Activated CD4-positive, alpha-beta memory T cell treated with anti-CD3 and anti-CD28 coated beads for 36 hours (primary cell): ENCODE results near the gene CPT1B. TPM values are rescaled to one million over a fixed set of nuclear protein-coding genes. Genes with fewer than 3 reads are reported as not detected.
A peak's percentile ranks its signal among the peaks of the same experiment; 100 is the strongest.
"Not testable (repeated sequence)": the region's sequence is repeated elsewhere in the genome, so short reads cannot be mapped to it uniquely, and the experiment has no call there.

Source experiments
- CTCF ChIA-PET: fragments of 350-600 bp; sonication (Branson Sonifier 250); formaldehyde crosslinking; loops from one replicate; lab custom pipeline; 2021; ENCODE audit warnings: antibody characterized with exemption, inconsistent platforms; lab: Charles Lee
- POLR2A ChIA-PET: fragments of 350-600 bp; sonication (Branson Sonifier 250); formaldehyde crosslinking; loops from one replicate; lab custom pipeline; 2021; ENCODE audit warnings: antibody characterized with exemption; lab: Charles Lee
- DNase-seq: peaks from one replicate; pipeline ENCODE4 v3.0.0-alpha.2; 2020
- H3K27ac Mint-ChIP-seq: one replicate; pipeline ENCODE4 v1.8.0; 2021; ENCODE audit warnings: mixed read lengths
- H3K27me3 Mint-ChIP-seq: one replicate; pipeline ENCODE4 v1.8.0; 2021; ENCODE audit warnings: mixed read lengths
- H3K36me3 Mint-ChIP-seq: one replicate; pipeline ENCODE4 v1.8.0; 2021; ENCODE audit warnings: mixed read lengths
- H3K4me1 Mint-ChIP-seq: one replicate; pipeline ENCODE4 v1.8.0; 2021; ENCODE audit warnings: low read depth, mixed read lengths
- H3K4me3 Mint-ChIP-seq: one replicate; pipeline ENCODE4 v1.8.0; 2021; ENCODE audit warnings: mild to moderate bottlenecking, mixed read lengths
- H3K9me3 Mint-ChIP-seq: one replicate; pipeline ENCODE4 v1.8.0; 2021; ENCODE audit warnings: mixed read lengths
- intact Hi-C: fragments of 100-400 bp; cut with micrococcal nuclease; formaldehyde crosslinking; loops from one replicate; pipeline ENCODE4 v1.15.1; 2023
- total RNA-seq, 2 experiments: library from RNA; stranded (reverse); gene quantifications; one replicate each; pipeline ENCODE4 v1.2.3, GENCODE V29; 2021

Gene CPT1B
- total RNA-seq, 2 experiments from 2014 or later = 33.3 to 36.9 TPM

GRCh38 chr22:50608058-50608840 is 30.0 kb upstream of the CPT1B start:
- H3K9me3 Mint-ChIP-seq, H3K4me3 Mint-ChIP-seq, H3K36me3 Mint-ChIP-seq, H3K4me1 Mint-ChIP-seq, intact Hi-C loops, POLR2A ChIA-PET, DNase-seq, H3K27ac Mint-ChIP-seq: not testable (repeated sequence)
- CTCF ChIA-PET = interaction anchor here (0.5 to 1.1 kb wide), 2 partner anchors 11 to 219 kb away, joined by 3 read pairs; no protein-coding TSS in a partner anchor
- peaks cover 38% of the 10 kb centered on the region for H3K27me3 Mint-ChIP-seq

- Mint-ChIP-seq H3K4me1 (no peaks in the 10 kb centered on the region), H3K9me3 (no peaks in the 10 kb centered on the region), H3K4me3 (no peak overlapping the region), H3K27me3 (peaks cover 40% of the 10 kb centered on the region), H3K27ac (no peak overlapping the region), H3K36me3 (no peaks in the 10 kb centered on the region)
- ChIA-PET CTCF (no interaction called here), POLR2A (no interaction called here)
- intact Hi-C loops = no loop called here
- no peak for DNase-seq
These were observed 29.4 kb upstream of the CPT1B start for GRCh38 chr22:50607659-50608020.

GRCh38 chr22:50606946-50607658 is 28.9 kb upstream of the CPT1B start:
- Mint-ChIP-seq H3K27ac (no peak overlapping the region), H3K36me3 (no peaks in the 10 kb centered on the region), H3K4me1 (no peaks in the 10 kb centered on the region), H3K4me3 (no peak overlapping the region), H3K27me3 (peaks cover 42% of the 10 kb centered on the region), H3K9me3 (no peaks in the 10 kb centered on the region)
- intact Hi-C loops = no loop called here
- POLR2A ChIA-PET = interaction anchor here (1.0 kb wide), 1 partner anchor 14 kb away, joined by 3 read pairs; no protein-coding TSS in a partner anchor
- no peak for DNase-seq
- CTCF ChIA-PET = interaction anchor here (0.7 kb wide), 1 partner anchor 246 kb away, joined by 3 read pairs; no protein-coding TSS in a partner anchor

- intact Hi-C loops = no loop called here
- Mint-ChIP-seq H3K4me1 (peaks cover 4% of the 10 kb centered on the region), H3K36me3 (peaks cover 1% of the 10 kb centered on the region), H3K27ac (no peak overlapping the region), H3K27me3 (peaks cover 49% of the 10 kb centered on the region), H3K9me3 (no peaks in the 10 kb centered on the region), H3K4me3 (no peak overlapping the region)
- POLR2A ChIA-PET = interaction anchor here (1.0 kb wide), 1 partner anchor 14 kb away, joined by 3 read pairs; no protein-coding TSS in a partner anchor
- DNase-seq = no peak
- CTCF ChIA-PET = interaction anchor here (0.7 to 1.0 kb wide), 2 partner anchors 25 to 245 kb away, joined by 3 read pairs; no protein-coding TSS in a partner anchor
These were observed 28.1 kb upstream of the CPT1B start for GRCh38 chr22:50606165-50606945.

DNA sequence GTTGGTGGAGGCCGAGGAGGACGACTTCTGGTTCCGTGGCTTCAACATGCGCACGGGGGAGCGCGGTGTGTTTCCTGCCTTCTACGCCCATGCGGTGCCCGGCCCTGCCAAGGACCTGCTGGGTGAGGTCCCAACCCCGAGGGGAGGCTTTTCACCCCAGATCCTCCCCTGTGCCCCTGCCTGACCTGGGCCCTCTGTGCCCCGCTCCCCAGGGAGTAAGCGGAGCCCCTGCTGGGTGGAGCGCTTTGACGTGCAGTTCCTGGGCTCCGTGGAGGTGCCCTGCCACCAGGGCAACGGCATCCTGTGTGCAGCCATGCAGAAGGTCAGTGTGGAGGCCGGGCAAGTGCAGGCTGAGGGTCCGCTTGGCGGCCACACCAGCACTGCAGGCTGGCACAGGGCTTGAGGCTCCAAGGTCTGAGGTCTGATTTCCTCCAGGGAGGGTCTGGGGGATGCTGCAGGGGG is 27.4 kb upstream of the CPT1B start:
- intact Hi-C loops = no loop called here
- Mint-ChIP-seq H3K36me3 (peaks cover 1% of the 10 kb centered on the region), H3K4me1 (peaks cover 4% of the 10 kb centered on the region), H3K27me3 (peaks cover 49% of the 10 kb centered on the region), H3K9me3 (no peaks in the 10 kb centered on the region), H3K27ac (no peak overlapping the region), H3K4me3 (no peak overlapping the region)
- ChIA-PET POLR2A (interaction anchor here (0.7 to 1.0 kb wide), 2 partner anchors 15 to 34 kb away, joined by 3 to 4 read pairs; no protein-coding TSS in a partner anchor), CTCF (interaction anchor here (1.0 kb wide), 1 partner anchor 24 kb away, joined by 3 read pairs; no protein-coding TSS in a partner anchor)
- DNase-seq = no peak

GRCh38 chr22:50605002-50605612 is 26.9 kb upstream of the CPT1B start:
- Mint-ChIP-seq H3K27me3 (peaks cover 45% of the 10 kb centered on the region), H3K9me3 (no peaks in the 10 kb centered on the region), H3K4me1 (peaks cover 4% of the 10 kb centered on the region), H3K36me3 (peaks cover 1% of the 10 kb centered on the region), H3K27ac (no peak overlapping the region), H3K4me3 (no peak overlapping the region)
- intact Hi-C loops = no loop called here
- no peak for DNase-seq
- ChIA-PET POLR2A (interaction anchor here (0.7 kb wide), 1 partner anchor 33 kb away, joined by 4 read pairs; no protein-coding TSS in a partner anchor), CTCF (interaction anchor here (1.0 kb wide), 1 partner anchor 23 kb away, joined by 3 read pairs; no protein-coding TSS in a partner anchor)

DNA sequence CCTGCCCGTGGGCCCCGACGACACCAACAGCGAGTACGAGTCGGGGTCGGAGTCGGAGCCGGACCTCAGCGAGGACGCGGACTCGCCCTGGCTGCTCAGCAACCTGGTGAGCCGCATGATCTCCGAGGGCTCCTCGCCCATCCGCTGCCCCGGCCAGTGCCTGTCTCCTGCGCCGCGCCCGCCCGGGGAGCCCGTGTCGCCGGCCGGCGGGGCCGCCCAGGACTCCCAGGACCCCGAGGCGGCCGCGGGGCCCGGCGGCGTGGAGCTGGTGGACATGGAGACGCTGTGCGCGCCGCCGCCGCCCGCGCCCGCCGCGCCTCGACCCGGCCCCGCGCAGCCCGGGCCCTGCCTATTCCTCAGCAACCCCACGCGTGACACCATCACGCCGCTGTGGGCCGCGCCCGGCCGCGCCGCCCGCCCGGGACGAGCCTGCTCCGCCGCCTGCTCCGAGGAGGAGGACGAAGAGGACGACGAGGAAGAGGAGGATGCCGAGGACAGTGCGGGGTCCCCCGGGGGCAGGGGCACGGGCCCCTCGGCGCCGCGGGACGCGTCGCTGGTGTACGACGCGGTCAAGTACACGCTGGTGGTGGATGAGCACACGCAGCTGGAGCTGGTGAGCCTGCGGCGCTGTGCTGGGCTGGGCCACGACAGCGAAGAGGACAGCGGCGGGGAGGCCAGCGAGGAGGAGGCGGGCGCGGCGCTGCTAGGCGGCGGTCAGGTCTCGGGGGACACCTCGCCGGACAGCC is 26.2 kb upstream of the CPT1B start:
- ChIA-PET POLR2A (no interaction called here), CTCF (no interaction called here)
- Mint-ChIP-seq H3K36me3 (peaks cover 1% of the 10 kb centered on the region), H3K4me3 (no peak overlapping the region), H3K4me1 (peaks cover 8% of the 10 kb centered on the region), H3K9me3 (no peaks in the 10 kb centered on the region), H3K27ac (no peak overlapping the region), H3K27me3 (peaks cover 48% of the 10 kb centered on the region)
- DNase-seq = no peak
- intact Hi-C loops = no loop called here

DNA sequence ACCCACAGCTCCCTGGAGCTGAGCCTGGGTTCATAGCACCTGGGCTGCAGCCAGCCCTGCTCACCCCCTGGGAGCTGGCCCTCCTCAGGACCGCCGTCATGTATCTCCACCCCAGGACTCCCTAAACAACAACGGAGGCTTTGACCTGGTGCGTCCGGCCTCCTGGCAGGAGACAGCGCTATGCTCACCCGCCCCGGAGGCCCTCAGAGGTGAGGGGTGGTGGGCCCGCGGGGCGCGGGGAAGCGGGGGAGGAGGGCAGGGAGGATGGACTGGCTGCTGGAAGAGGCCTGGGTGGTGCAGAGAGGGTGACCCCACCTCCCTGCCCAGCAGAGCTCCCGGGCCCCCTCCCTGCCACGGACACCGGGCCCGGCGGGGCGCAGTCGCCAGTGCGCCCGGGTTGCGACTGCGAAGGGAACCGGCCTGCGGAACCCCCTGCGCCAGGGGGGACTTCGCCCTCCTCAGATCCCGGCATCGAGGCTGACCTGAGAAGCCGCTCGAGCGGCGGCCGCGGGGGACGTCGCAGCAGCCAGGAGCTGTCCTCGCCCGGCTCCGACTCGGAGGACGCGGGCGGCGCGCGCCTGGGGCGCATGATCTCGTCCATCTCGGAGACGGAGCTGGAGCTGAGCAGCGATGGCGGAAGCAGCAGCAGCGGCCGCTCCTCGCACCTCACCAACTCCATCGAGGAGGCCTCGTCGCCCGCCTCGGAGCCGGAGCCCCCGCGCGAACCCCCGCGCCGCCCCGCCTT is 25.5 kb upstream of the CPT1B start:
- H3K9me3 Mint-ChIP-seq = no peaks in the 10 kb centered on the region
- no peak for DNase-seq
- ChIA-PET POLR2A (no interaction called here), CTCF (no interaction called here)
- peaks cover 46% of the 10 kb centered on the region for H3K27me3 Mint-ChIP-seq
- no peak overlapping the region for H3K27ac Mint-ChIP-seq
- H3K4me1 Mint-ChIP-seq = peaks cover 8% of the 10 kb centered on the region
- H3K4me3 Mint-ChIP-seq = no peak overlapping the region
- peaks cover 1% of the 10 kb centered on the region for H3K36me3 Mint-ChIP-seq
- intact Hi-C loops = no loop called here

DNA sequence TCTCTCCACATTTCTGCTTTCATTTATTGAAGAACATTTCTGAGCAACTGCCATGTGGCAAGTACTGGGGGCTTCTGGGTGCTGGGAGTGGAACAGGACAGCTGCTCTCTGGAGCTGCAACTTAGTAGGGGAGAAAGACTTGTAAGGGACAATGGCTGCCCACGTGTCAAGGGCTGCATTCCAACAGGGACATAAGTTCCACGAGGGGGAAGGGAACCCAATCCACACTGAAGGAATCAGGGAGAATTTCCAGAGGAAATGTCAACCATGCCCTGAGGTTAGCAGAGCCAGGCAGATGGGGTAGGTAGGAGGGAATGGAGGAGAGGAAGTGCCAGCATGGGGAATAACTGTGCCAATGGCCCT is 24.1 kb upstream of the CPT1B start:
- ChIA-PET CTCF (interaction anchor here (1.0 kb wide), 2 partner anchors 19 to 77 kb away, joined by 3 to 4 read pairs; partner anchors contain the start of gene SCO2), POLR2A (interaction anchor here (0.5 kb wide), 1 partner anchor 37 kb away, joined by 4 read pairs; no protein-coding TSS in a partner anchor)
- Mint-ChIP-seq H3K4me3 (no peak overlapping the region), H3K36me3 (peaks cover 1% of the 10 kb centered on the region), H3K27me3 (peaks cover 44% of the 10 kb centered on the region), H3K27ac (no peak overlapping the region), H3K9me3 (no peaks in the 10 kb centered on the region), H3K4me1 (peaks cover 8% of the 10 kb centered on the region)
- no peak for DNase-seq
- intact Hi-C loops = no loop called here

GRCh38 chr22:50601669-50602337 is 23.6 kb upstream of the CPT1B start:
- no peak for DNase-seq
- intact Hi-C loops = no loop called here
- ChIA-PET CTCF (interaction anchor here (0.9 to 1.0 kb wide), 3 partner anchors 18 to 76 kb away, joined by 3 to 4 read pairs (median 3); partner anchors contain the start of gene SCO2), POLR2A (no interaction called here)
- H3K4me1 Mint-ChIP-seq = peaks cover 8% of the 10 kb centered on the region
- peaks cover 39% of the 10 kb centered on the region for H3K27me3 Mint-ChIP-seq
- H3K27ac Mint-ChIP-seq = no peak overlapping the region
- H3K36me3 Mint-ChIP-seq = peaks cover 4% of the 10 kb centered on the region
- H3K4me3 Mint-ChIP-seq = peak overlapping the region; percentile 51
- H3K9me3 Mint-ChIP-seq = no peaks in the 10 kb centered on the region
